HEK293T (cell line): ENCODE data around the gene CCNI.

Source experiments
- ARNT ChIP-seq: fragments of 450-650 bp; IDR thresholded peaks from 2 replicates; pipeline ENCODE4 v1.6.1; 2017; ENCODE audit warnings: mild to moderate bottlenecking
- CTBP1 ChIP-seq: fragments of 450-650 bp; IDR thresholded peaks from 2 replicates; pipeline ENCODE4 v1.6.1; 2016; ENCODE audit warnings: borderline replicate concordance
- ELF4 ChIP-seq: fragments of 450-650 bp; IDR thresholded peaks from 2 replicates; pipeline ENCODE4 v1.6.1; 2017; ENCODE audit warnings: antibody characterized with exemption
- FOXK2 ChIP-seq: fragments of 450-650 bp; IDR thresholded peaks from 2 replicates; pipeline ENCODE4 v1.6.1; 2016; ENCODE audit warnings: mild to moderate bottlenecking
- FOXM1 ChIP-seq: fragments of 450-650 bp; IDR thresholded peaks from 2 replicates; pipeline ENCODE4 v1.6.1; 2017; ENCODE audit warnings: mild to moderate bottlenecking, borderline replicate concordance
- HDGF ChIP-seq: fragments of 450-650 bp; IDR thresholded peaks from 2 replicates; pipeline ENCODE4 v1.6.1; 2017; ENCODE audit warnings: antibody characterized with exemption, borderline replicate concordance
- NFRKB ChIP-seq: fragments of 450-650 bp; IDR thresholded peaks from 2 replicates; pipeline ENCODE4 v1.6.1; 2016; ENCODE audit warnings: mild to moderate bottlenecking, moderate library complexity
- SP1 ChIP-seq: fragments of 450-650 bp; IDR thresholded peaks from 2 replicates; pipeline ENCODE4 v1.6.1; 2017
- SUZ12 ChIP-seq: fragments of 450-650 bp; IDR thresholded peaks from 2 replicates; pipeline ENCODE4 v1.6.1; 2016; ENCODE audit warnings: mild to moderate bottlenecking
- TARDBP ChIP-seq: fragments of 450-650 bp; IDR thresholded peaks from 2 replicates; pipeline ENCODE4 v1.6.1; 2016
- TF ChIP-seq, protein P1 (sequence below): fragments of 450-650 bp; IDR thresholded peaks from 2 replicates; pipeline ENCODE4 v1.6.1; 2016

DNA sequence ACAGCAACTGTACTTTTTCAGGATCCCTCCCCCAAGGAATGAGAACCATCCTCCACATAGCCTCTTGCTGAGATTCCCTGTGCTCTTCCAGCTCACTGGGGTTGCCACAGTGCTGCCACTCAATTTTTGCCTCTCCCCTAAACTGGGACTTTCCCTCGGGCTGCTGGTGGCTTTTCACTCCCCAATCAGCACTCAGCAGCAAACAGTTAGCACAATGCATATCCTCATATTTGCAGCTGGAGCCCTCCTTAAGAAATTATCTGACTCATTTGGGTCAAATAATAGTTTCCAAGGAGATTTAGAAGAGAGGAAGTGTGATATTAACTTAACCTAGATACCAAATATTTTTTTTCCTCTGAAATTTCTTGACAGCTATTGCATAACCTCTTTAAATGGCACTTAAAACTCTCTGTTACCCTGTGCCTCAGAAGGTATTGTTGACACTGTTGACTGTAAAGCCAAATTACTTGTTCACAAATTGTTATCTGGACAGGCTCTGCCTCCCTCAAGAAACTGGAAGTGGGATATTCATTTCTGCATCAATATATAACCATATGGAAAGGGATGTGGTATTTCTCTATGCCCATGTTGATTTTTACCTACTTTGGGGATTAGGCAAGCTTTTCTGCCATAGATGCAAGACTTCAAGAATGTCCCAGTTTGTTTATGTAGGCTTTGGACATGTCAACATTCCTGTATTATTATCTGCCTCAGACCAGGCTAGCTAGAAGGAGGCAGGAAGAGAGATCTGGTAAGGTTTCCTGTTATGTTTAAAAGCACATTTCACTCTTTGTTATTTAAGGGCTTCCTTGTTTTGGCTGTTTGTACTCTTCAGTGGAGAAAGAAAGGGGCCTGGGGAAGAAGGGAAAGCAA lies 68.2 kb downstream of the CCNI start:
- TF ChIP-seq FOXM1 (no peak), ARNT (no peak), FOXK2 (no peak), SUZ12 (no peak), SP1 (no peak), ELF4 (no peak), TARDBP (no peak), CTBP1 (no peak), NFRKB (no peak), HDGF (no peak)
- TF ChIP-seq, protein P1, sequence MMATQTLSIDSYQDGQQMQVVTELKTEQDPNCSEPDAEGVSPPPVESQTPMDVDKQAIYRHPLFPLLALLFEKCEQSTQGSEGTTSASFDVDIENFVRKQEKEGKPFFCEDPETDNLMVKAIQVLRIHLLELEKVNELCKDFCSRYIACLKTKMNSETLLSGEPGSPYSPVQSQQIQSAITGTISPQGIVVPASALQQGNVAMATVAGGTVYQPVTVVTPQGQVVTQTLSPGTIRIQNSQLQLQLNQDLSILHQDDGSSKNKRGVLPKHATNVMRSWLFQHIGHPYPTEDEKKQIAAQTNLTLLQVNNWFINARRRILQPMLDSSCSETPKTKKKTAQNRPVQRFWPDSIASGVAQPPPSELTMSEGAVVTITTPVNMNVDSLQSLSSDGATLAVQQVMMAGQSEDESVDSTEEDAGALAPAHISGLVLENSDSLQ: no peak
